Sigmoid colon (tissue), 4 donors: ENCODE results near the gene MZT2A.
"Not testable (repeated sequence)": the region's sequence is repeated elsewhere in the genome, so short reads cannot be mapped to it uniquely, and the experiment has no call there.

Experiments
- EP300 ChIP-seq, 4 donors: sonication (generic); formaldehyde crosslinking; IDR thresholded peaks; one replicate each; pipeline ENCODE4 v1.6.1; 2017; ENCODE audit warnings: antibody characterized with exemption in 4 of 4
- POLR2AphosphoS5 ChIP-seq, 4 donors: sonication (generic); formaldehyde crosslinking; IDR thresholded peaks; one replicate each; pipeline ENCODE4 v1.6.1; 2017; ENCODE audit warnings: antibody characterized with exemption in 4 of 4
- TF ChIP-seq, protein P1 (sequence below), 4 experiments: fragments of 450-650 bp in 3 of 4; fragments of 200-600 bp in 1 of 4; IDR thresholded peaks; one replicate each; pipeline ENCODE4 v1.5.1; 2016 to 2019; ENCODE audit warnings: antibody characterized with exemption in 4 of 4, mild to moderate bottlenecking in 3 of 4, moderate library complexity in 2 of 4

DNA sequence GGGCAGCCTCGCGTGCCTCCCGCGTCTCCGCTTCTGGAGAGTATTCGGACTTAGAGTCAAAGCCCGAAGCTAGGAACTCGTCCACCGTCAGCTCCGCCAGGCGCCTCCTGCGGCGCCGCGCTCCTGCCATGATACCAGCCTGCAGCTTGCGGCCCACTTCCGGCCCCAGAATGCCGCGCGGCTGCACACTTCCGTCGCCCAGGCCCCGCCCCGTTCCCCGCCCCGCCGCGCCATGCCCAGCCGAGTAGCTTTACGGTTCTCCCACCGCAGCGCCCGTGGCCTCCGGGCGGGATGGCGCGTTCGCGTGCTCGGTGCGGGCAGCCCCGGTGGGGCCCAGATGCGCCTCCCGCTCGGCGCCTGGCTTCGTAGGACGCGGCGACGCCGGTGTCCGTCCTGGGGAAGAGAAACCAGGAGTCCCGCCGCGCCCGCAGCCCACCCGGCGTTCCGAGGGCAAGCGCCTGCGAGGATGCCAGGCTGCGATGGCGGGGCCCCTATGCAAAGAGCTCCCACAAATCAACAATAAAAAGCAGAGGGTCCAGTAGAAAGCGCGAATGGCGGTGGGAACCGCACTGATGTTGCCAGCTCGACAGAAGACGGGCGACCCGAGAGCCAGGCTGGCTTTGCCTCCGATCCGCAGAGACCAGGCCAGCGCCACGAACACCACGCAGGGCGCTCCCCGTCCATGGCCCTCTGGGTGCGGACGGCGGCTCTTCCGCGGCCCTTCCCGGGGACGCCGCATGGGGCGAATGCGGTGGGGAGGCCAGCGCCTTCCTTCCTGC lies 47.3 kb downstream of the MZT2A start:
- not testable (repeated sequence) for TF ChIP-seq POLR2AphosphoS5, EP300 (IDR thresholded peaks at IDR 0.05)
- TF ChIP-seq, protein P1, sequence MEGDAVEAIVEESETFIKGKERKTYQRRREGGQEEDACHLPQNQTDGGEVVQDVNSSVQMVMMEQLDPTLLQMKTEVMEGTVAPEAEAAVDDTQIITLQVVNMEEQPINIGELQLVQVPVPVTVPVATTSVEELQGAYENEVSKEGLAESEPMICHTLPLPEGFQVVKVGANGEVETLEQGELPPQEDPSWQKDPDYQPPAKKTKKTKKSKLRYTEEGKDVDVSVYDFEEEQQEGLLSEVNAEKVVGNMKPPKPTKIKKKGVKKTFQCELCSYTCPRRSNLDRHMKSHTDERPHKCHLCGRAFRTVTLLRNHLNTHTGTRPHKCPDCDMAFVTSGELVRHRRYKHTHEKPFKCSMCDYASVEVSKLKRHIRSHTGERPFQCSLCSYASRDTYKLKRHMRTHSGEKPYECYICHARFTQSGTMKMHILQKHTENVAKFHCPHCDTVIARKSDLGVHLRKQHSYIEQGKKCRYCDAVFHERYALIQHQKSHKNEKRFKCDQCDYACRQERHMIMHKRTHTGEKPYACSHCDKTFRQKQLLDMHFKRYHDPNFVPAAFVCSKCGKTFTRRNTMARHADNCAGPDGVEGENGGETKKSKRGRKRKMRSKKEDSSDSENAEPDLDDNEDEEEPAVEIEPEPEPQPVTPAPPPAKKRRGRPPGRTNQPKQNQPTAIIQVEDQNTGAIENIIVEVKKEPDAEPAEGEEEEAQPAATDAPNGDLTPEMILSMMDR (IDR thresholded peaks at IDR 0.05): not testable (repeated sequence)
